Esophagus muscularis mucosa (tissue), 4 donors: ENCODE data around the gene UBR2. TPM values are rescaled to one million over a fixed set of nuclear protein-coding genes. Genes with fewer than 3 reads are reported as not detected.
A peak's percentile ranks its signal among the peaks of the same experiment; 100 is the strongest.

Experiments used
- DNase-seq: peaks from one replicate; pipeline ENCODE4 v3.0.0-alpha.2; 2017; ENCODE audit errors: extremely low spot score
- H3K27ac ChIP-seq, 4 donors: fragments of 200-600 bp; sonication (generic); replicated peaks in 1 of 4; 1 replicate in 3 of 4; 2 replicates in 1 of 4; pipeline ENCODE4 v1.5.1; 2016 to 2019; ENCODE audit warnings: mild to moderate bottlenecking in 1 of 4
- H3K27me3 ChIP-seq, 4 donors: fragments of 200-600 bp; sonication (generic); one replicate each; pipeline versions ENCODE4 v1.5.1 to v1.6.0; 2016 to 2019
- H3K36me3 ChIP-seq, 4 donors: fragments of 200-600 bp; sonication (generic); one replicate each; pipeline ENCODE4 v1.5.1; 2016 to 2019
- H3K4me1 ChIP-seq, 4 donors: fragments of 200-600 bp; sonication (generic); one replicate each; pipeline ENCODE4 v1.5.1; 2016 to 2019
- H3K4me3 ChIP-seq, 4 donors: fragments of 200-600 bp; sonication (generic); 1 replicate in 2 of 4; 2 replicates in 2 of 4; pipeline ENCODE4 v1.5.1; 2016 to 2019; ENCODE audit warnings: mild to moderate bottlenecking in 4 of 4, moderate library complexity in 1 of 4
- H3K9me3 ChIP-seq, 4 donors: fragments of 200-600 bp; sonication (generic); 1 replicate in 3 of 4; 2 replicates in 1 of 4; pipeline ENCODE4 v1.5.1; 2016 to 2019
- CTCF ChIP-seq, 3 experiments: fragments of 200-600 bp in 2 of 3; fragments of 450-650 bp in 1 of 3; sonication (generic) in 2 of 3; IDR thresholded peaks; one replicate each; pipeline ENCODE4 v1.5.1; 2017 to 2019; ENCODE audit warnings: antibody characterized with exemption in 3 of 3, mild to moderate bottlenecking in 2 of 3, moderate library complexity in 1 of 3
- EP300 ChIP-seq: sonication (generic); formaldehyde crosslinking; IDR thresholded peaks from one replicate; pipeline ENCODE4 v1.6.1; 2017; ENCODE audit warnings: antibody characterized with exemption
- POLR2A ChIP-seq: fragments of 450-650 bp; IDR thresholded peaks from one replicate; pipeline ENCODE4 v1.6.1; 2017; ENCODE audit warnings: antibody characterized with exemption, moderate library complexity, mild to moderate bottlenecking, low read depth
- POLR2AphosphoS5 ChIP-seq, 2 donors: sonication (generic); formaldehyde crosslinking; IDR thresholded peaks; one replicate each; pipeline ENCODE4 v1.6.1; 2017; ENCODE audit warnings: antibody characterized with exemption in 2 of 2
- WGBS: methylation state at CpG from one replicate; pipeline ENCODE4 v1.1.5; 2018; 5-methylcytosine and 5-hydroxymethylcytosine counted together
- intact Hi-C: fragments of 100-400 bp; cut with DNase I; formaldehyde crosslinking; loops from one replicate; pipeline ENCODE4 v1.15.1; 2023
- total RNA-seq, 4 donors: library from RNA; depleted of rRNA; stranded (reverse); fragments of >200 nt; gene quantifications; one replicate each; pipeline versions ENCODE4 v1.1.0 to v1.2.1, GENCODE V29; 2016

Gene UBR2
- total RNA-seq, 4 donors from 2014 or later, result 26.5 to 36.1 (median 28.9) TPM

GRCh38 chr6:42530296-42530695 lies 33.5 kb upstream of the UBR2 start:
- intact Hi-C loops, result loop anchor here (5.0 kb wide), 1 partner anchor 73 kb away; no protein-coding TSS in a partner anchor
- no peak for DNase-seq
- TF ChIP-seq POLR2A (no peak), CTCF (IDR thresholded peaks at IDR 0.05) (no peak), EP300 (no peak), POLR2AphosphoS5 (IDR thresholded peaks at IDR 0.05) (no peak)
- Histone ChIP-seq H3K27ac (no peak overlapping the region), H3K36me3 (no peaks in the 10 kb centered on the region), H3K9me3 (no peaks in the 10 kb centered on the region), H3K4me3 (no peak overlapping the region), H3K4me1 (no peaks in the 10 kb centered on the region), H3K27me3 (no peaks in the 10 kb centered on the region)
- 91% methylated on average over 1 of the region's 1 CpG for WGBS

GRCh38 chr6:42530751-42531150 lies 33.1 kb upstream of the UBR2 start:
- no peaks in the 10 kb centered on the region for H3K4me1 ChIP-seq
- no peaks in the 10 kb centered on the region for H3K36me3 ChIP-seq
- DNase-seq, result no peak
- H3K27ac ChIP-seq, result no peak overlapping the region
- no peaks in the 10 kb centered on the region for H3K9me3 ChIP-seq
- H3K4me3 ChIP-seq, result no peak overlapping the region
- TF ChIP-seq EP300 (no peak), CTCF (IDR thresholded peaks at IDR 0.05) (no peak), POLR2A (no peak), POLR2AphosphoS5 (IDR thresholded peaks at IDR 0.05) (no peak)
- WGBS, result 50% methylated on average over 1 of the region's 1 CpG
- H3K27me3 ChIP-seq, result no peaks in the 10 kb centered on the region
- intact Hi-C loops, result loop anchor here (5.0 kb wide), 1 partner anchor 73 kb away; no protein-coding TSS in a partner anchor

GRCh38 chr6:42532038-42532669 lies 31.7 kb upstream of the UBR2 start:
- TF ChIP-seq POLR2AphosphoS5 (IDR thresholded peaks at IDR 0.05) (no peak), CTCF (IDR thresholded peaks at IDR 0.05) (peak; percentile 82 to 90 (median 86)), EP300 (no peak), POLR2A (no peak)
- Histone ChIP-seq H3K27me3 (no peaks in the 10 kb centered on the region), H3K4me1 (no peaks in the 10 kb centered on the region), H3K9me3 (no peaks in the 10 kb centered on the region), H3K36me3 (no peaks in the 10 kb centered on the region), H3K4me3 (no peak overlapping the region), H3K27ac (no peak overlapping the region)
- no peak for DNase-seq
- intact Hi-C loops, result loop anchor here (2.0 to 5.0 kb wide), 2 partner anchors 75 to 267 kb away; no protein-coding TSS in a partner anchor

- TF ChIP-seq POLR2A (no peak), CTCF (IDR thresholded peaks at IDR 0.05) (no peak), EP300 (no peak)
- no peak for DNase-seq
- H3K27me3 ChIP-seq, result no peaks in the 10 kb centered on the region
- H3K36me3 ChIP-seq, result no peaks in the 10 kb centered on the region
- 79% methylated on average over 5 of the region's 5 CpGs for WGBS
- no peak overlapping the region for H3K4me3 ChIP-seq
- intact Hi-C loops, result loop anchor here (2.0 to 5.0 kb wide), 2 partner anchors 76 to 269 kb away; no protein-coding TSS in a partner anchor
- no peaks in the 10 kb centered on the region for H3K9me3 ChIP-seq
- no peak overlapping the region for H3K27ac ChIP-seq
- H3K4me1 ChIP-seq, result no peaks in the 10 kb centered on the region
These were observed 30.0 kb upstream of the UBR2 start for GRCh38 chr6:42533794-42534193.

- no peak overlapping the region for H3K27ac ChIP-seq
- no peak overlapping the region for H3K4me3 ChIP-seq
- H3K9me3 ChIP-seq, result no peaks in the 10 kb centered on the region
- 88% methylated on average over 1 of the region's 1 CpG for WGBS
- H3K4me1 ChIP-seq, result no peaks in the 10 kb centered on the region
- TF ChIP-seq EP300, result no peak
- no peak for TF ChIP-seq POLR2AphosphoS5 (IDR thresholded peaks at IDR 0.05)
- TF ChIP-seq POLR2A, result no peak
- TF ChIP-seq CTCF (IDR thresholded peaks at IDR 0.05), result no peak
- intact Hi-C loops, result no loop called here
- no peak for DNase-seq
- no peaks in the 10 kb centered on the region for H3K36me3 ChIP-seq
- H3K27me3 ChIP-seq, result no peaks in the 10 kb centered on the region
These were observed 26.3 kb upstream of the UBR2 start for GRCh38 chr6:42537536-42537935.
